GM12875 (cell line): ENCODE data around the gene SMIM1.

ENCODE experiments used
- H3K4me3 ChIP-seq: one replicate; pipeline ENCODE4 v1.5.1; 2011; ENCODE audit warnings: low read depth, low read length, control low read depth
- TF ChIP-seq, protein P1 (sequence below): IDR thresholded peaks from 2 replicates; pipeline ENCODE4 v1.5.1; 2011; ENCODE audit warnings: low read depth, mild to moderate bottlenecking, control low read depth, inconsistent platforms, low read length, moderate library complexity, borderline replicate concordance; ENCODE audit not compliant: insufficient read depth

SMIM1 gene

DNA sequence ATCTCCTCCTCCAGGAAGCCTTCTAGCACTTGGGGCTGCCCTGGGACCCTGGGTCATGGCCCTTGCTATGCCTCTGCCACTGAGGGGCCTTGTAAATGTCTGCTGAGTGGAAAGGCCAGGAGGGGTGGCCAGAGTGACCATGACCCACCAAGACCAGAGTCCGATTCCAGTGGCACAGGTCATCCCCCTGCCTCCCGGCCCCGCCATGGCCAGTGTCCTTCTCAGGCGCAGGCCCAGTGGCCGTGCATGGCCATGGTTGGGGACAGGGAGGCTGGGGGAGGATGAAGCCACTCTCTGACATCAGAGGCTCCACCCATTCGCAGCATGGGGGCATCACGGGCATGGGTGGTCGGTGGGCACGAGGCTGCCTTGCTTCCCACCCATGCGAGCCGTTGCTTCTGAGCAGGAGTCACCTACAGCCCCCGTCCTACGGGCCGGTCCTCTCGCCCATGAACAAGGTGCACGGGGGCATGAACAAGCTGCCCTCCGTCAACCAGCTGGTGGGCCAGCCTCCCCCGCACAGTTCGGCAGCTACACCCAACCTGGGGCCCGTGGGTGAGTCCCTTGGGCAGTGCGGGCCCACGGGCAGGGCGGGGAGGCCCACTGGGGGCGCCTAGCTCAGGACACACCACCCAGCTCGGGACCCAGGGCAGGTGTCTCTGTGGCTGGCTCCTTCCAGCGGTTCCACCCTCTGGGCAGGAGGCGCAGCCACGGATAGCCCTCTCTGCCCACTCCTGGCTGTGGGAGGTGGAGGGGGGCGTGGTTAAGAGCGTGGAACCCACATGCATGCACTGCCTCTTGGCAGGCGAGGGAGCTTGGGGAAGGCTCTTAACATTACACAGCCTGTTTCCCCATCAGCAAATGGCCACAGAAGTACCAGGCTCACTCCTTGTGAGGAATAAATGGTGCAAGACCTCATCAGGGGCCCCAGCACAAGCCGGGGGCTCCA is 42.7 kb upstream of the SMIM1 start:
- TF ChIP-seq, protein P1, sequence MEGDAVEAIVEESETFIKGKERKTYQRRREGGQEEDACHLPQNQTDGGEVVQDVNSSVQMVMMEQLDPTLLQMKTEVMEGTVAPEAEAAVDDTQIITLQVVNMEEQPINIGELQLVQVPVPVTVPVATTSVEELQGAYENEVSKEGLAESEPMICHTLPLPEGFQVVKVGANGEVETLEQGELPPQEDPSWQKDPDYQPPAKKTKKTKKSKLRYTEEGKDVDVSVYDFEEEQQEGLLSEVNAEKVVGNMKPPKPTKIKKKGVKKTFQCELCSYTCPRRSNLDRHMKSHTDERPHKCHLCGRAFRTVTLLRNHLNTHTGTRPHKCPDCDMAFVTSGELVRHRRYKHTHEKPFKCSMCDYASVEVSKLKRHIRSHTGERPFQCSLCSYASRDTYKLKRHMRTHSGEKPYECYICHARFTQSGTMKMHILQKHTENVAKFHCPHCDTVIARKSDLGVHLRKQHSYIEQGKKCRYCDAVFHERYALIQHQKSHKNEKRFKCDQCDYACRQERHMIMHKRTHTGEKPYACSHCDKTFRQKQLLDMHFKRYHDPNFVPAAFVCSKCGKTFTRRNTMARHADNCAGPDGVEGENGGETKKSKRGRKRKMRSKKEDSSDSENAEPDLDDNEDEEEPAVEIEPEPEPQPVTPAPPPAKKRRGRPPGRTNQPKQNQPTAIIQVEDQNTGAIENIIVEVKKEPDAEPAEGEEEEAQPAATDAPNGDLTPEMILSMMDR: no peak
- H3K4me3 ChIP-seq: no peak overlapping the region

DNA sequence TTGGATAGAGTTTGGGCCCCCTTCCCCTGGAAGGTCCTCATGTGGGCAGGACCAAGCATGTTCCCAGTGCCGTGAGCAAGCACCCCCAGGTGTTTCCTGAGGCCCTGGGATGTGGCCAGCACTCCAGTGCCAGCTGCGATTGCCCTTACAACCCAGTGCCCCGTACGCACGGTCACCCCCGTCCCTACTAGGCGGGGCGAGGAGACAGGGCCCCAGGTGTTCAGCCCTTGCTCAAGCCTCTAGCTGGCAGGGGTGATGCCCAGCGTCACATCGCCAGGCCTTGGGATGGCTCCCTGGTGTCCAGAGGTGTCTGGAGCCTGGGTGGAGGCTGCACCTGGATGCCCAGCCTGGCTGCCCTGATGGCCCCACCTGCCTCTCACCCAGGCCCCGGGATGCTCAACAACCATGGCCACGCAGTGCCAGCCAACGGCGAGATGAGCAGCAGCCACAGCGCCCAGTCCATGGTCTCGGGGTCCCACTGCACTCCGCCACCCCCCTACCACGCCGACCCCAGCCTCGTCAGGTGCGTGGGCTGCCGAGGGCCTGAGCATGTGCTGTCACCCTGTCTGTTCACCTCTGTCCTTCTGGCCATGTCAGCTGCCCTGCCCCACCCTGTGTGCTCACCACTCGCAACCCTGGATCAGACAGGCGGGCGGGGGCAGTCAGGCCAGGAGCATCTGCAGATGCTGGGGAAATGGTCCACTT is 41.9 kb upstream of the SMIM1 start:
- TF ChIP-seq, protein P1: no peak
- no peak overlapping the region for H3K4me3 ChIP-seq

DNA sequence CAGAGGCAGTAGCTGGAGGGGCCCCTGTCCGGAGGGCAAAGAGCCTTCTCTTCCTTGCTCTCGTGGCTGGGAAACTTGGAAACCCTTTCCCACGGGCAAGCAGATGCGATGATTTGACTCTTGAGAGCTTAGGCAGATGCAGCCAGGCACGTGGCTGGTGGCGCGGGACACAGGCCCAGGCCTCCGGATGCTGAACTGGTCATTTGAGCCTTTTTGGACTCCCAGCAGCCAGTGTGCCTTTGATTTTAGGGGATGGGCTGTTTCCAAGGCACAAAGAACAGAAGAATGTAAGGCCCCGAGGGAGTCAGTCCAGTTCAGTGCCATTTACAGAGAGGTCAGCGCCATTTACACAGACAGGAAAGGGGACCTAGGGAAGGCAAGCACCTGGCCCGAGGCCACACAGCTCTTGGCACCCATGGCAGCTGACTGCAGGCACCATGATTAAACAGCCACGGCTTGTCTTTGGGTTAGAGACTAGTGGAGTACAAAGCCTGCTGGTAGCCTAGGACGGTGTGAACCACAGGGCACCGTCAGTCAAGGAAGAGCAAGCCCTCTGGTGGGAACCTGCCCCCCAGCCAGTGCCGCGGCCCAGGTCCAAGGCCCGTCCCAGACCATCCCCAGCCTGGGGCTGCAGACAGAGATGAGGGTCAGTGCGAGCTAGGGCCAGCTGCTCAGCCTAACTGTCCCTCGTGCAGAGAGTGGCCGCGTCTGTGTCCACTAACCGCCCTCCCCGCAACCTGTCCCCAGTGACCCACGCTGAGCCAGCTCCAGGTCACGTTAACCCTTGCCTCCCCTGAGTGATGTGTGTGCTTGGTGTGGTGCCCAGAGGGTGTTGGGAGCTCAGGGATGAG is 40.7 kb upstream of the SMIM1 start:
- TF ChIP-seq, protein P1: no peak
- no peak overlapping the region for H3K4me3 ChIP-seq

DNA sequence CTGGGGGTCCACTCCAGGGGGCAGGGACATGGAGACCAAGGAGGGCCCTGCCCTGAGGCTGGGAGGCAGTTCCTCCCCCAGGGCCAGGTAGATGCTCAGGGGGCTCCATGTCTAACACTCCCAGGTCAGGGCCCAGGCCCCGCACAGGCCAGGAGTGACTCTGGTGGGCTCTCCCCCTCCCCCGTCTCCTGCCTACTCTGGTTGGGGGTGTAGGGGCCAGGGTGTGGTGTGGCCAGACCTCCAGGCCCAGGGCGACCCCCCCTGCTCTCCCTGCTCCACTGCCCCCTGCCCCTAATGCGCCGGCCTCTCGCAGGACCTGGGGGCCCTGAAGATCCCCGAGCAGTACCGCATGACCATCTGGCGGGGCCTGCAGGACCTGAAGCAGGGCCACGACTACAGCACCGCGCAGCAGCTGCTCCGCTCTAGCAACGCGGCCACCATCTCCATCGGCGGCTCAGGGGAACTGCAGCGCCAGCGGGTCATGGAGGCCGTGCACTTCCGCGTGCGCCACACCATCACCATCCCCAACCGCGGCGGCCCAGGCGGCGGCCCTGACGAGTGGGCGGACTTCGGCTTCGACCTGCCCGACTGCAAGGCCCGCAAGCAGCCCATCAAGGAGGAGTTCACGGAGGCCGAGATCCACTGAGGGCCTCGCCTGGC is 40.0 kb upstream of the SMIM1 start:
- no peak overlapping the region for H3K4me3 ChIP-seq
- TF ChIP-seq, protein P1: no peak

DNA sequence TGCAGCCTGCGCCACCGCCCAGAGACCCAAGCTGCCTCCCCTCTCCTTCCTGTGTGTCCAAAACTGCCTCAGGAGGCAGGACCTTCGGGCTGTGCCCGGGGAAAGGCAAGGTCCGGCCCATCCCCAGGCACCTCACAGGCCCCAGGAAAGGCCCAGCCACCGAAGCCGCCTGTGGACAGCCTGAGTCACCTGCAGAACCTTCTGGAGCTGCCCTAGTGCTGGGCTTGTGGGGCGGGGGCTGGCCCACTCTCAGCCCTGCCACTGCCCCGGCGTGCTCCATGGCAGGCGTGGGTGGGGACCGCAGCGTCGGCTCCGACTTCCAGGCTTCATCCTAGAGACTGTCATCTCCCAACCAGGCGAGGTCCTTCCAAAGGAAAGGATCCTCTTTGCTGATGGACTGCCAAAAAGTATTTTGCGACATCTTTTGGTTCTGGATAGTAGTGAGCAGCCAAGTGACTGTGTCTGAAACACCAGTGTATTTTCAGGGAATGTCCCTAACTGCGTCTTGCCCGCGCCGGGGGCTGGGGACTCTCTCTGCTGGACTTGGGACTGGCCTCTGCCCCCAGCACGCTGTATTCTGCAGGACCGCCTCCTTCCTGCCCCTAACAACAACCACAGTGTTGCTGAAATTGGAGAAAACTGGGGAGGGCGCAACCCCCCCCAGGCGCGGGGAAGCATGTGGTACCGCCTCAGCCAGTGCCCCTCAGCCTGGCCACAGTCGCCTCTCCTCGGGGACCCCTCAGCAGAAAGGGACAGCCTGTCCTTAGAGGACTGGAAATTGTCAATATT is 39.3 kb upstream of the SMIM1 start:
- no peak overlapping the region for H3K4me3 ChIP-seq
- TF ChIP-seq, protein P1: no peak
